GM18526 (cell line): ENCODE measurements around the gene BCL11A.

ENCODE experiments used
- POLR2A ChIP-seq: IDR thresholded peaks from 3 replicates; pipeline ENCODE4 v1.6.1; 2011; ENCODE audit not compliant: insufficient read length; ENCODE audit errors: extremely low read depth

Gene BCL11A

DNA sequence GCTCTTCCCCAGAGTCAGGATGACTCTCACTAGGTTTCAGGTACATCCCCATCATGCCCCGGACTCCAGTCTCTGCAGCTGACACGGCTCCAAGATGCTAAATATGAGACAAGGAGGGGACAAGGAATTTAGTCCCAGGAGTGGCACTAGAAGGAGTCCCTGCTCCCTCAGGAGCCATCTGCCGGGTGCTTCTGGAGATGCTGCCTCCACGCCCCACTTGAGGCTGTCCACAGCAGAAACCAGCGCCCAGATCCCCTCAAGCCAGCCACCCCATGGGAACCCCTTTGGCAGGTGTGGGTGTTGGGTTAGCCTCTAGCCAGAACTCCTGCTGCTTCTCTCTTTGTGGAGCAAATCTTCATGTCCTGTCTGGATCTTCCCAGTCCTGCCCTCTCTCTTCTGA lies 40.3 kb downstream of the BCL11A start:
- no peak for TF ChIP-seq POLR2A

DNA sequence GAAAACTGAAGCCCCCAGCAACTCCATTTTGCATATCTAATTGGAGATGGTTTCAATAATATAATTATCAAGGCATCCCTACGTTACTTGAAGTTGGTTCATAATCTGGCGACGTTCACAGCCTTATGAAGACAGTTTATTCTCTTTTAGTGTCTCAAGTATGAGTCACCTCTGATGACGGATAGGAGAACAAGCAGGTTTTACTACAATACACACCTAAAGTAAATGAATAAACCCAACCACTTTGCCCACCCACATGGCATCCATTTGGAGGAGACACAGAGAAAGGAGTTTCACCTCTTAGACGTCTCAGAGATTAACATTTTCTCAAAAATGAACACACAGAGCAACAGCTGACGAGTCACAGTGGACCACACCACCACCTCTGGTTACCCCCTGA lies 40.8 kb downstream of the BCL11A start:
- TF ChIP-seq POLR2A, result no peak

DNA sequence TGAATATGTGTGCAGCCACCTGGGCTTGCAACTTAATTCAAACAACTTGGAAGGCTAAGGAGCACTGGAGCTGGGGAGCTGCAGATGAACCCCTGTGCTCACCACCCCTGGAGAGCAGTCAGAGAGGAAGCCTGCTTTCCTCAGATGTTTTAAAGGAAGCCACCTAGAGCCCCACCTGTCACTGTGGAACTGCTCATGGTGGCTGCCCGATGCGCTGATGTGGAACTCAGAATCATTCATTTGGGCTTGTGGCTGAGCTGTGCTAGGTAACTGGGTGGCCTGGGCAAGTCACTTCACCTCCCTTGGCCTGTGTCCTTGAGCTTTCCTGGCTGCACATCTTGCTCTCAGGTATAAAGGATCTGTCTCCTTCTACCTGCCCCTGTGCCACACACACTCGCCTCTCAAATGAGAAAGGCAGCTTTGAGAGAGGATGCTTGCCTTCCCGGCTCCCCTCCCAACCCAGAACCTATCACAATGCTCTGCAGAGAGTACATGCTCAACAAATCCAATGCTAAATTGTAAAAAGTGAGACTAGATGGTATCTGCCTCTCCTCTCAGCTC lies 41.3 kb downstream of the BCL11A start:
- no peak for TF ChIP-seq POLR2A

DNA sequence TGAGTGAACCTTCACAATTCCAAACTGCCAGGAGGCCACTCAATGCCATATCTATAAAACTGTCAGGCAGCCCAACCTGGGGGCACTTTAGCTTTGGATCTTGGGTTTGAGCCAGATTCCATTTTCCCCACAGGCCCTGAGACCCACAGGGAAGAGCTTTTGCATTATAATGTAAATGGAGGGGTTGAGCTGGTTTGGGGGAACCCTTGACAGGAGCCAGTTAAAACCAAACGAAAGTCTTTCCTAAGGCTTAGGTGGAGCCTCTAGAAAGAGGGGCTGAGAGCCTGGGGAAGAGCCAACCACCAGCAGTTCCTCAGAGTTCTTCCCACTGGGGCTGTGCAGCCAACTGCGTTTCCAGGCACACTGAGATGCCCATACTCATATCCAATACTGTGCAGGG lies 42.7 kb downstream of the BCL11A start:
- no peak for TF ChIP-seq POLR2A

DNA sequence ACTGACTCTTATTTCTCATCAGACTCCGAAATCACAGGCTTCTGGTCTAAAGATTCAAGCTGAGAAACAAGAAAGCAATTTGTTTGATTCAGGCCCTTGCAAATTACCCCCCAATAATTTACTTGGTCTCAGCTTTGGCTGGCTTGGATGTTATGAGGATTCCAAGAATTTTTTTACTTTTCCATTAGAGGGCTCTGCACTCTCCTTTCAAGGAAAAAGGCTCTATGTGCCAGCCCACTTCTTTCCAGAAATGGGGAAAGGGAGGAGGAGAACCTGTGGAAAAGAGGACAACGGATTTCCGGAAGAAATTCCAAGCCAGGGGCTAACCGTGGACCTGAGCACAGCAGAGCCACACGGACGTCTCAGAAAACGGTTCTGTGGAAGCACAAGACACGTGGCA lies 44.4 kb downstream of the BCL11A start:
- no peak for TF ChIP-seq POLR2A

DNA sequence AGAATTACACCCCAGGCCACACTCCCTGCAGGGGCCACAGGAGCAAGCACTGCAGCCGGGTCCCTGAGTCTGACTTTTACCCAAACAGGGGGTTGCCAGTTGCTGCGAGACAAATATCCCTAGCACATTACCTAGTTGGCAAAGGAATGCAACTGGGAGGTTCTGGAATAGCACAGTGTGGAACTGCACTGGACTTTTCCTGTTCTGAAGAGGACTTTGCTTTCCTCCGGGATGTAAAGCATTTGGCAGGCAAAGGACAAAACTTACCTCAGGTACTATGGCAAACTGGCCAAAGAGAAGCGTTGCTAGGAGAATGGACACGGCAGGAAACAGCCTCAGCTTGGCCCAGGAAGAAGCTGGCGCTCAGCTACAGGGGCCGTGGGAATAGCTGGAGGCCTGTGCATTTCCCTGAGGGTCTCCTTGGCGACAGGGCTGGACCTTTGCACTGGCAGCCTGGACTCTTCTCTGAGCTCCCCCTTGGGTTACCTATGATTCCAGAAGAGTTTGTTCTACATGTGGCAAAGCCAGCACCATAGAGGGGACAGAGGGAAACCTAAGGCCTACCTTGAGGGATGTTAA lies 45.0 kb downstream of the BCL11A start:
- no peak for TF ChIP-seq POLR2A

DNA sequence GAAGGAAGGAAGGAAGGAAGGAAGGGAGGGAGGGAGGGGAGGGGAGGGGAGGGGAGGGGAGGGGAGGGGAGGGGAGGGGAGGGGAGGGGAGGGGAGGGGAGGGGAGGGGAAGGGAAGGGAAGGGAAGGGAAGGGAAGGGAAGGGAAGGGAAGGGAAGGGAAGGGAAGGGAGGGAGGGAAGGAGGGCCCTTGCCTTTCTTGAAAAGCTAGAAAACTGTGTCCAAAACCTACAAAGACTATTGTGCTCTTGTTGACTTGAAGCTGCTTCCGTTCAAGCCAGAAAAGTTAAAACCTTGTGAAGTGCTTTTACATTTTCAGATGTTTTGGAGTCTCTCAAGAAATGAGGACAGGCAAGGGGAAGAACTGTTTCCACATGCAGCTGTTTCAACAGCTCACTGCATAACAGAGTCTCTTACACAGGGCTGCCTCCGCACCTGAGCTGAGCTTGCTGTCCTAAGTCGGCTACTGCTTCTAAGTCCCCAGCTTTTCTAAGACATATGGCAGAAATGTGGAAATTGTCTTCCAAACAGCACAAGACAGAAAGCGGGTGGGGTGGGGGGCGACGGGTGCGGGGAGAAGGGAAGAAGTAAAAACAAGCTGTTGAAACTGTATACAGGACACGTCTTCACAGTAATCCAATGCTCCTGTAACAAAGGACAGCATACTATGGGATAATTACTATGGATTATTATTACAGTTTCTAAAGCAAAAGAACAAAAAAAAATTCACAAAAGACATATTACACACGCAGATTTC lies 46.1 kb downstream of the BCL11A start:
- TF ChIP-seq POLR2A, result no peak

DNA sequence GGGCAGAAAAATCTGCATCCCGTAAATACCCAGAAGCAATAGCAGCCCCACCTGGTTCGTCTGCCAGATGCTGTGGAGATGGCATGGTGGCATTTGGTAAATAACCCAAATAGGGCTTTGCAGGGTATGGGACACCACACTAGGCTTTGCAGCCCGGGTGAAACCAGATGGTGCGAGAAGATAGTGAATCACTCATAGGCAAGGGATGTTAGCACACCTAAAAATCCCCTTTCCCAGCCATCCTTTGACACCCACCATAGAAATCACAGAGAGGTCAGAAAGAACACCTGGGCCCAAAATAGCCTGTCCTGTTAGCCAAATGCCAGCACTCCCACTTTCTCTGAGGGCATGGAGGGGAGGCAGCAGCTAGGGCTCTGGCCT lies 47.6 kb downstream of the BCL11A start:
- TF ChIP-seq POLR2A, result no peak

DNA sequence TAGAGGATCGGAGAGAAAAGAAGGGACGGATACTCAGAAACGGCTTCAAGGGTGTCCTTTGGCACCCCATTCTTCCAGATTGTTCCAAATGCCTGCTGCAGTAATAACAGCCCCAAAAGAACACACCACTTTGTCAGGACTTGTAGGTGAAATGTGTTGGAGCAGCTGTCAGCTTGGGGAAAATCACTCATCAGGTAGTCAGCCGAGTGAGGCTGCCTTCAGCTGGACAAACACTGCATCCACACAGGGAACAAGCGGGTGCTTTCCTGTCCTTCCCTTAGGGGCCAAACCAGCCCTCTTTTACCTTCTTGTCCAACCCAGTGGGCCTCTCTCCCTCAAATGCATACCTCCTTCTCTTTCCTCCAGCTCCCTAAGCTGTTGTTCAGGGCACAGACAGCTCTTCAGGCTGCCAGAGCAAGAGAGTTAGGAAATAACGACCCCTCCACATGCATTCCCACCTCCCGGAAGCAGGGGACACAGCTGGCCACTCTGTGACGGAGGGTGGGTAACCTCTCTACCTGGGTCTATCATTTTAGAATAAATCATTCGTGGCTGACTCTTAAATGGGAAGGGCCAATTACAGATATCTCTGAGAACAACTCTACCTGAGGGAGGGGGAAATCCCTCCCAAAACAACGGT lies 48.1 kb downstream of the BCL11A start:
- no peak for TF ChIP-seq POLR2A

DNA sequence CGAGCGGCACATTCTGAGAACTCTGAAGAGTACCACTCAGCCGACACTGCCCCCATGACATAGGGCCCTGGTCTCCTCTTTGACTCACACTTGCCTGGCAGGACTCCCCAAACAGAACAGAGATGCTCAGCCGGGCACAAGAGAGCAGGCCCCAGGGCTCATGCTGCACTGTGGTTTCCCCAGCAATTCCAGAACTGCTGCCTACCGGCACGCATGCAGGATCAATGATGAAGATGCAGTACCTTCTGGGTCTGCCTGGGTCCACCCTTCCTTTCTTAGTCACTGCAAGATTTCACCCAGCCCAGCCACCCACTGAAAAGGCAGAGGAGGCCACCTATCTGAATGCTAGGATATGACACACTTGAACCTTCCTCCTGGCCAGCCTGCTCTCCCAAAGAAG lies 49.4 kb downstream of the BCL11A start:
- no peak for TF ChIP-seq POLR2A

DNA sequence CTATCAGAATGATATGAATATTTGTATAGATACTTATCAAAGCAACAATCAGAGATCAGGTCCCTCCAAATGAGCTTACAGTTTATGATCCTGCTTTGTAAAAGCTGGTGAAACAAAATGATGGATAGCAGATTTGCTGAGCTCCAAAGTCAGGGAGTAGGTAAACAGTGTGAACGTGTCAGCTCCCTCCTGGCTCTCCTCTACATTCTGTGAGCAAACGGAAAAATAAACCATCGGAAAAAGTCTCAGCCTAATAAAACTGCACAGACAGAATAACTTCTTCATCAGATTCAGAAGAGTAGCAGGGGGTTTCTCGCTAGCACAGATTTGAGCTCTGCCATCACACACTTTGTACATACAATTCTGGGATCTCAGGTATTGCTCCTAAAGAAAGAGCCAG lies 51.3 kb downstream of the BCL11A start:
- no peak for TF ChIP-seq POLR2A

DNA sequence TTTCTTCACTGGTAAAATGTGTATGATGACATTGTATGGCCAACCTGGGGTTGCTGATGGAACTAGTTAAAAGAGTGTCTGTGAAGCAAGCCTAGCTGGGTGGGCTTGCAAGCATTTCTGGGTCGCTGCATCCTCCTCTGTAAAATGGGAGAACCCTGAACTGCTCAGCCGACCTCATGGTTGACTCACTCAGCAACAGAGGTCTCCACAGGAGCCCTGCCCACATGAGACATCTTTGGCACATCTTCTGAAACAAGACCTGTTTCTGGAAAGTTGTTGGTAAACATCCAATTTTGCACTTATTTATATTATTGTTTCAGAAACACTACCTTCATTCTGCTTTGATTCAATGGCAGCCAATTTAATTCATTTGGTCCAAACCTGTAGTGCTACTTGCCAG lies 52.6 kb downstream of the BCL11A start:
- TF ChIP-seq POLR2A, result no peak

DNA sequence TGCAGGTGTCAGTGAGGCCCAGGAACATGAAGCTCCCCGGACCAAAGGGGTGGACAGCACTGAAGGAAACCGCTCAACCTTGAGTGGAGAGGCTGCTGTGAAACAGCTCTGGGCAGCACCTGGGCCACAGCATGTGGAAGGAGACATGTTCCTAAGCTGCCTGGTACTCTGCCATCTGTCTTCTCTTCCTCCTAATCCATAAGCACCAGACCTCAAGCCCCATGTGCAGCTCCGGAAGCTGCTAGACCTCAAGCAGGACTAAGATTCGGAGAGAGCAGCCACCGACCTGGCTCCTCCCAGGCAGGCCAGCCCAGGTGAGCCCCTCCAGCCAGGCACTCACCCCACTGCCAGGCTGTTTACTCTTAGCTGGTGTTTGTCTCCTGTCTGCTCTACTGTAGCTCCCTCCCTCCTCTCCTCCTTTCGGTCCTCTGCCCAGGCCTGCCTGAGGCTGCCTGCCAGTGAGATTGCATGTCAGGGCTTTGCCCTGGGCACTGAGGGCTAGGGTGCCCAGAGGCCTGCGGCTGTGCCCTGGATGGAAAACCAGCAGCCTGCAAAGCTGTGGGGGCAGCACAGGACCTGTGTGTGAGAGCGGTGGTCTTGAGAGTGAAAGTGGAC lies 53.7 kb downstream of the BCL11A start:
- no peak for TF ChIP-seq POLR2A

DNA sequence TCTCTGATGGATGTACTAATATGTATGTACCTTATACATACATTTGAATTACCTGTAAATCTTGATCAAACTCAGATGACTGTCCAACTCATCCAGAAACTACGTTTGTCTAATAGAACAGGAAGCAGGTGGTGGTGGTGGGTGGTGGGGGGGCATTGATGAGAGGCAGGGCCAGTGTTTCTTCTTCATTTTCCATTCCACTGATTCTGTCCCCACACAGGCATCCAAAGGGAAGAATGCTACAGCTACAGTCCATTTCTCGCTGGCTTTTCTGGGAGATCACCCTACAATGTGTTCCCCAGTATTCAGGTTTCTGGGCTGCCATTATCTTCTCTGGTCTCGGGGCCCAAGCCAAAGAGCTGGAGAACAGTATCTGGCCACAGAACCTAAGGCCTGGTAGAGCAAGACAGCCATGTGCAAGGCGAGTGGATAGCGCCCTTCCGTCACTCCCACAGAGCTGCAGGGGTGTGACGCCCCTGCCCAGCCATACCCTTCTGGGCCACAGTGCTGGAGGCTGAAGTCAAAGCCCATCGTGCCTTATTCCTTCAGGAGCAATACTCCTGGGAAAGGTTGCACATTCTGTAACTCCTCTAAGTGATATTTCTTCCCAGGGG lies 54.5 kb downstream of the BCL11A start:
- no peak for TF ChIP-seq POLR2A

DNA sequence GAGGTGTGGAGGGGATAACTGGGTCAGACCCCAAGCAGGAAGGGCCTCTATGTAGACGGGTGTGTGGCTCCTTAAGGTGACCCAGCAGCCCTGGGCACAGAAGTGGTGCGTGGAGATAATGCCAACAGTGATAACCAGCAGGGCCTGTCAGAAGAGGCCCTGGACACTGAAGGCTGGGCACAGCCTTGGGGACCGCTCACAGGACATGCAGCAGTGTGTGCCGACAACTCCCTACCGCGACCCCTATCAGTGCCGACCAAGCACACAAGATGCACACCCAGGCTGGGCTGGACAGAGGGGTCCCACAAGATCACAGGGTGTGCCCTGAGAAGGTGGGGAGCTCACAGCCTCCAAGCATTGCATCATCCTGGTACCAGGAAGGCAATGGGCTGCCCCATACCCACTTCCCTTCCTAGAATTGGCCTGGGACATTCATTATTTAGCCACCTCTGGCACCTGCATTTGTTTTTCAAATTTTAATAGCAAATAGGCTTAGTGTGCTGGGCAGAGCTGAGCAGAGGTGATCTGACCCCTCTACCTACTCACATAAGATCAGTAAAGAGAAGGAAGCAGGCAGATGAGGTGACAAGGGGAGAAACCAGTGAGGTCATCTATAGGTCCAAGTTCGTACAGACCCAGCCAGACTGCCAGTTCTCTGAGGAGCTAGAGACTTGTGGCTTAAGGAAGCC lies 55.2 kb downstream of the BCL11A start:
- TF ChIP-seq POLR2A, result no peak

DNA sequence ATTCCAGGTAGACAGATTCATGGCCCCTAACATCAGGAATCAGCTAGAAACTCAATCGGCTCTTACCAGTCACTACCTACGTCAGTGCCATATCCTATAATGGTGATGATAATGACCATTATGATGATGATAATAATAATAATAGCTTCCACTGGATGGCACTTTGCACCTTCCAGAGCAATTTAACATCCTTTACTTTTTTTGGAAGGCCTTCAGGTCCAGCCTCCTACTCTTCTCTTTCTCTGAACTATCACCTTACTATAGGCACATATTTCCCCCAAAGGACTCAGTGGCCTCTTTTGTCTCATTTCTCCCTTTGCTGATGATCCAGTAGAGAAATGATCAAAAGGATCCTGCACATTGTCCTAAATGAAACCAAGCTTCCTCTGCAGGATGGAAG lies 56.0 kb downstream of the BCL11A start:
- no peak for TF ChIP-seq POLR2A

DNA sequence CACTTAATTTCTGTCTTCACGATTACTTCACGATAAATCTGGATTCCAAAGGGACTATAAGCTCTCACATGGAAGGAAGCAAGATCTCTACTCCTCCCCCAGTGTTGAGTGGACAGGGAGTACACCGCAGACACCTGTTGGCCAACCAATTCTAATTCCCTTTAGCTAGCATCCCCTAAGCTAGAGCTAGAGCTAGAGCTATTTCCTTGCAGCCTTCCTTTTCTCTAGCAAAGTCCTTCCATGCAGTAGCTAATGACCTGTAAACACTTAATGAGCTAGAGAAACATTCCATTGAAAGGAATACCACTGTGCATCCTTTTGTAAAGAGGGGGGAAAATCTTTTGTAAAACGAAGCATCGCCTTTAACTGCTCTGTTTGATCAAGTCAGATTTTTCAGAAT lies 56.5 kb downstream of the BCL11A start:
- TF ChIP-seq POLR2A, result no peak
